Glutamatergic neuron (in vitro differentiated cells): ENCODE results near the gene HOXD10. TPM values are rescaled to one million over a fixed set of nuclear protein-coding genes. Genes with fewer than 3 reads are reported as not detected.

Experiments used
- DNase-seq: peaks from one replicate; pipeline ENCODE4 v3.0.0; 2022
- H3K27ac Mint-ChIP-seq: one replicate; pipeline ENCODE4 v1.8.0; 2020; ENCODE audit warnings: mild to moderate bottlenecking, mixed read lengths, inconsistent platforms; ENCODE audit not compliant: unreplicated experiment
- H3K27me3 Mint-ChIP-seq: one replicate; pipeline ENCODE4 v1.8.0; 2020; ENCODE audit warnings: mild to moderate bottlenecking, moderate library complexity, mixed read lengths, inconsistent platforms; ENCODE audit not compliant: unreplicated experiment
- H3K36me3 Mint-ChIP-seq: one replicate; pipeline ENCODE4 v1.8.0; 2020; ENCODE audit warnings: mild to moderate bottlenecking, mixed read lengths, inconsistent platforms; ENCODE audit not compliant: unreplicated experiment
- H3K4me1 Mint-ChIP-seq: one replicate; pipeline ENCODE4 v1.8.0; 2020; ENCODE audit warnings: mild to moderate bottlenecking, low read depth, mixed read lengths, inconsistent platforms; ENCODE audit not compliant: unreplicated experiment
- H3K4me3 Mint-ChIP-seq: one replicate; pipeline ENCODE4 v1.8.0; 2020; ENCODE audit warnings: mild to moderate bottlenecking, mixed read lengths, inconsistent platforms; ENCODE audit not compliant: unreplicated experiment
- H3K9me3 Mint-ChIP-seq: one replicate; pipeline ENCODE4 v1.8.0; 2020; ENCODE audit warnings: mild to moderate bottlenecking, moderate library complexity, mixed read lengths, inconsistent platforms; ENCODE audit not compliant: unreplicated experiment
- total RNA-seq: library from RNA; stranded (reverse); fragmentation: NEBNext Ultra II Directional; extraction: Animal tissue kit (Norgen Biotek cat#: 25700); gene quantifications from one replicate; pipeline ENCODE4 v1.2.1, GENCODE V29; 2021; ENCODE audit not compliant: unreplicated experiment
- TF ChIP-seq, protein P1 (sequence below): fragments of 200-600 bp; sonication (generic); IDR thresholded peaks from one replicate; pipeline ENCODE4 v1.5.0; 2021; ENCODE audit not compliant: partially characterized antibody, unreplicated experiment

HOXD10 gene
- total RNA-seq, 1 donor from 2014 or later, result not detected

DNA sequence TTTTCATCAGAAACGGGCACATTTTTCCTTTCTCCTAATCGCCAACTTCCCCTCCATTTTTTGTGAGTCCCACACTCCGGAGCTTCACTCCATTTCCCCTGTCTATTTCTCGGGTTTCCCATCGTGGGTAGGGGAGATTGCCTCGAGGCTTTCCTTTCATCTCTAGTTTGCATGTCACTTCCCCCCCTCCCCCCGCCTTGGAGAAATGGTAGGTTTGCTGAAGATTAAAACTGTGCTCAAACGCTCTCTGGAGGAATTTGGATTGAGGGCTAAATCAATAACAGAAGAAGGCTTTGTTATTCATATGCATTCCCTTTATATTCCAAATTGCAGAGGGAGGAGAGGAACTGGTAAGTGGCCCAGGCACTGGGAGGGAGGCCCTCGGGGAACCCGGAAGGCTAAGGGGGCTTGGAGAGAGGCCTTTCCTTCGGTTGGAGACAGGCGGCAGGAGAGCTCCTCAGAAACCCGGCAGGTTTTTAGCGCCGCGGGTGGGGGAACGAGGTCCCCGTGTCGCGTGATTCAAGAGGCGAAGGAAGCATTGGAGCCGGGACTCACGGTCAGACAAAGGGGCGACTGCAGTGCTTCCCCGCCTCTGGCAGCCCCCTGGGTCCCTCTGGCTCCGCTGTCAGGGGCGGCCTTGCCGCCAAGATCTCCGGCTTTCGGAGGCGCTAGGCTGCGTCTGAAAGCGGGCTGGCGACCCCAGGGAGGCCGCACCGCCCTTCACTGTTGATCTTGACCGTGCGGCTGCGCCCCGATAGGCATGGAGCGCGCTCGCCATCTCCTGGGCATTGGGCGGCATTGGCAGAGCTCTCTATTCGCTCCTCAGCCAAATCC, 19.4 kb upstream of the HOXD10 start:
- Mint-ChIP-seq H3K27ac (peak overlapping the region; percentile 22), H3K9me3 (peaks cover 17% of the 10 kb centered on the region), H3K36me3 (peaks cover 4% of the 10 kb centered on the region), H3K4me3 (peak overlapping the region; percentile 82), H3K4me1 (peaks cover 14% of the 10 kb centered on the region), H3K27me3 (peaks cover 43% of the 10 kb centered on the region)
- TF ChIP-seq, protein P1, sequence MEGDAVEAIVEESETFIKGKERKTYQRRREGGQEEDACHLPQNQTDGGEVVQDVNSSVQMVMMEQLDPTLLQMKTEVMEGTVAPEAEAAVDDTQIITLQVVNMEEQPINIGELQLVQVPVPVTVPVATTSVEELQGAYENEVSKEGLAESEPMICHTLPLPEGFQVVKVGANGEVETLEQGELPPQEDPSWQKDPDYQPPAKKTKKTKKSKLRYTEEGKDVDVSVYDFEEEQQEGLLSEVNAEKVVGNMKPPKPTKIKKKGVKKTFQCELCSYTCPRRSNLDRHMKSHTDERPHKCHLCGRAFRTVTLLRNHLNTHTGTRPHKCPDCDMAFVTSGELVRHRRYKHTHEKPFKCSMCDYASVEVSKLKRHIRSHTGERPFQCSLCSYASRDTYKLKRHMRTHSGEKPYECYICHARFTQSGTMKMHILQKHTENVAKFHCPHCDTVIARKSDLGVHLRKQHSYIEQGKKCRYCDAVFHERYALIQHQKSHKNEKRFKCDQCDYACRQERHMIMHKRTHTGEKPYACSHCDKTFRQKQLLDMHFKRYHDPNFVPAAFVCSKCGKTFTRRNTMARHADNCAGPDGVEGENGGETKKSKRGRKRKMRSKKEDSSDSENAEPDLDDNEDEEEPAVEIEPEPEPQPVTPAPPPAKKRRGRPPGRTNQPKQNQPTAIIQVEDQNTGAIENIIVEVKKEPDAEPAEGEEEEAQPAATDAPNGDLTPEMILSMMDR, result peak; percentile 53
- DNase-seq, result peak; percentile 88

DNA sequence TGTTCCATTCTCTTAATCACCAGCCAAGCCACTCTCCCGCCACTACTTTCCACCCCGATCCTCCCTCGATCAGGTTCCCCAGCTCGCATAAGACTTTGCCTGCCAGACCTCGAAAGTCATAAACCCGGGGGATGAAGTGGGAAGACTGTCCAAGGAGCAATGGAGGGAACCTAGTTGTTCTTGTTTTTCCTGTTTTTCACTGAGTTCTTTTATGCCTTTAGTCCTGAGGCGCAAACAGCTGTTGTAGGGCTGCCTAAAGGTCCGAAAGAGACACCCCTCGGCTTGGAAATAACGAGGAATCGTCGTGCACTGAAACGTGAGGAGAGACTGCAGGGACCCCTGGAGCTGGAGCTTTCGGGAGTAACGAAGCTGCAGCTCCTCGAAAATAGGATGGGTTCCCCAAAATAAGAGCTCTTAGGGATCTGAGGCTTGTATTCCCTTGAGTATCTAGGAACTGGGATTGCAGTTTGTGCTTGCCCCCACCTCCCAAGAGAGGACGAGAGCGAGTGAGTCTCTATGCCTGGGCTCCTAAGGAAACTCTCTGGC, 18.7 kb upstream of the HOXD10 start:
- Mint-ChIP-seq H3K36me3 (peaks cover 4% of the 10 kb centered on the region), H3K27me3 (peaks cover 49% of the 10 kb centered on the region), H3K4me3 (peak overlapping the region; percentile 82), H3K27ac (peak overlapping the region; percentile 12), H3K9me3 (peaks cover 18% of the 10 kb centered on the region), H3K4me1 (peaks cover 14% of the 10 kb centered on the region)
- DNase-seq, result no peak
- TF ChIP-seq, protein P1, result no peak

DNA sequence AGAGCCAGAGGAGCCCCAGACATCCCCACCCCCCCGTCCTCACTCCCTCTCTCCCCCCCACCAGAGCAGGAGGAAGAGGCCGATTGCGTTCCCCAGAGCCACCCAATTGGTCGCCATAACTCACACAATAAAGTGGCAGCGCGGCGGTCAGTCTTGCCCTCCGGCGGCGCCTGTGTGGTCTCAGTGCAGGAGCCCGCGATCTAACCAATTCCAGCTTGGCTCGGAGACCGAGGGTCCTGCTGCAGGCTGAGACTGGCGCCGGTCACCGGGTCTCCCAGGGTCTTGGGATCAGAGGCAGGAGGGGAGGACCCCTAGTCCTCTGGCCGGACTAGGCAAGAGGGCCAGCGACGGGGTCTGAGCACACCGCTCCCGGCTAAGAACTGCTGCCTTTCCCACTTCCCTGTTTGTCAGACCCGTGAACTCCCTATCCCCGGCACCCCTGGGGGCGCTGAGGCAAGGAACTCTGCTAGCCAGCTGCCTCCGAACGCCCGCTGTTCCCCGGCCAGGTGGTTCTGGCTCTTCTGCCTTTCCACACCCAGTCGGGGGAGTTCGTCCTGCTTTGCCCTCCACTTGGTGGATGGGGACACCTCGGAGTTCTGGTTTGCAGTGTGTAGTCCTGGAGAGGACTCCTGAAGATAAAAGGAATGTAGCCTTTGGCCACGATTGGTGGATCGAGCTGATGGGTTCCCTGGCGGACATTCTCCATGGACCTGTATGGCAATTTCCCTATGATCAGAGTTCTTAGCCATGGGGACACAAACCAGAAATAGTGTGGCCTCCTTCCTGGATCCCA, 18.0 kb upstream of the HOXD10 start:
- Mint-ChIP-seq H3K27me3 (peaks cover 52% of the 10 kb centered on the region), H3K4me1 (peaks cover 14% of the 10 kb centered on the region), H3K36me3 (peaks cover 4% of the 10 kb centered on the region), H3K4me3 (peak overlapping the region; percentile 82), H3K9me3 (peaks cover 17% of the 10 kb centered on the region), H3K27ac (no peak overlapping the region)
- TF ChIP-seq, protein P1, result no peak
- no peak for DNase-seq

DNA sequence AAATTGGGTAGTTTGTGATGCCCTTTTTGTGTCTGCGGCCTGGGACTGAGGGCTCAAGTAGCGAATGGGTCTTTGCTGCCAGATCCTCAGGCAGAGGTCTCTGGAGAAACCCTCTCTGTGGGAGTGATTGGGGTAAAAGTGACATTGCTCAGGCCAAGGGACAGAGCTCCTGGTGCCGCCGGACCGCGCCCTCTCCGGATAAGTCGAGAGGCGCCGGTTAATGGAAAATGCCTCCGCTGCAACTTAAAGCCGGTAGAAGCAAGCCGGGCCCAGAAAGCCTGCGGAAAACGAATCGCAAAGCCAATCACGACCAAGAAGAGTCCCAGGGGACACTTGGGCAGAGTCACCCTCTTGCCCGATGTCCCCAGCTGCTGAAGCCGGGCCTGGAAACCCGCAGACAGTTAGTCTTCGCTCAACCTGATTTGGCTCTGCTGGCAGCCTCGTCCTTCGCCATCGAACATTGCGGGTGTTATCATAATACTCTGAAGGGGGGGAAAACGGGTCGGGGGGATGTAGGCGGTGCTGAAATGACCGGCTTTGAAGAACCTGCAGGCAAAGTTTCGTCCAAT, 17.3 kb upstream of the HOXD10 start:
- TF ChIP-seq, protein P1, result no peak
- Mint-ChIP-seq H3K36me3 (no peaks in the 10 kb centered on the region), H3K4me1 (peaks cover 14% of the 10 kb centered on the region), H3K27me3 (peaks cover 49% of the 10 kb centered on the region), H3K27ac (no peak overlapping the region), H3K9me3 (peaks cover 13% of the 10 kb centered on the region), H3K4me3 (peak overlapping the region; percentile 49)
- DNase-seq, result no peak
